Neural cell (in vitro differentiated cells): Measurements from ENCODE around the gene TXNIP.

Source experiments
- CTCF ChIP-seq: fragments of 450-650 bp; IDR thresholded peaks from 2 replicates; pipeline ENCODE4 v1.5.1; 2014; ENCODE audit warnings: antibody characterized with exemption, mild to moderate bottlenecking, moderate library complexity; ENCODE audit not compliant: poor library complexity, severe bottlenecking
- EZH2 ChIP-seq: fragments of 200-600, 300-800 bp; shearing (Covaris generic), sonication (generic); IDR thresholded peaks from 2 replicates; pipeline ENCODE4 v1.6.1; 2014; ENCODE audit warnings: antibody characterized with exemption, low read length, borderline replicate concordance, mild to moderate bottlenecking; ENCODE audit not compliant: insufficient read depth, poor library complexity, severe bottlenecking
- MXI1 ChIP-seq: fragments of 450-650 bp; conservative IDR thresholded peaks from 2 replicates; pipeline ENCODE4 v1.6.1; 2014; ENCODE audit warnings: antibody characterized with exemption, mild to moderate bottlenecking; ENCODE audit not compliant: poor library complexity, severe bottlenecking
- POLR2AphosphoS5 ChIP-seq: IDR thresholded peaks from 2 replicates; pipeline ENCODE4 v1.6.1; 2012

DNA sequence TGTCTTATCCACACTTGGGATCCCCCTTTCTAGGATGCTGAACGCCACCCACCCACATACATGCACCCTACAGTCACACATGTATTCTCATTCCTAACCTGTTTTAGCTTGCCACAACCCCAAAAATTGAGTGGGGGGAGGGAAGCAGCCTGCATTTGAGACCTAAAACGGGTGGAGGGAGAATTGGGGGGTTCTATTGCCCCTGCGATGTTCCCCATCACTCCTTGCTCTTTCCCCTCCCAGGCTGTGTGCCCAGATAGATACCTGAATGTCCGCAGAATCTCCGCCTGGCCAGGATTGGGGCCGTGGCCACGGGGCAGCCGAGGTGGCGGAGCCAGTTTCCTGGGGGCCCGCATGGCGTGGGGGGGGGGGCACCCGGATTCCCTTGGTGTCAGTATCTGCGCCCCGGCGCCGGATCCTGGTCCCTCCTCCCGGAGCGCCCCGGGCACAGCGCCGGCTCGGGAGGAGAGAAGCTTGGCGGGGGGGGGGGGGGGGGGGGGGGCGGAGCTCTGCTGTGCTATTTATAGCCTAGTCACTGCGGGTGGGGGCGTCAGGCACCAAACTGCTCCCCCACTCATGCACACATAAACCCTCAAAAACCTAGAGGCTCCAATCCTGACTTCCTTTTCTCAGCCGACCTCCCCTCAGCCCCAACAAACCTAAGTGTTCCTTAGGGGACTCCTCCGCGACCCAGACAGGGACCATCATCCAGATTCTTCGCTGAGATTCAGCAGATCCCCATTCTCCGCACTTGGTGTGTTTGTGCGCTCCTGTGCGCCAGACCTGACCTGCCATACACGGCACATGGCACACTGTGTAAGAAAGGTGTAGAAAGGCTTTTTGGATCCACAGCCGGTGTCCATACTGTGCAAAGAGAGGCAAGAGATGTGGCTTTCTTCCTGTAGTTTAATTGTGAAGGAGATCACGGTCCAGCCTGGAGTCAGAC, 33.9 kb downstream of the TXNIP start:
- TF ChIP-seq MXI1 (no peak), CTCF (no peak), POLR2AphosphoS5 (no peak), EZH2 (no peak)
